ENCODE results near the gene MYO18A.

The MYO18A gene

GRCh38 chr17:29080965-29081364, 99.2 kb downstream of the MYO18A start:
- no peak overlapping the region for H3K4me3 ChIP-seq (ENCODE audit: control insufficient read depth, low read depth, low read length)
- TF ChIP-seq, protein P1, sequence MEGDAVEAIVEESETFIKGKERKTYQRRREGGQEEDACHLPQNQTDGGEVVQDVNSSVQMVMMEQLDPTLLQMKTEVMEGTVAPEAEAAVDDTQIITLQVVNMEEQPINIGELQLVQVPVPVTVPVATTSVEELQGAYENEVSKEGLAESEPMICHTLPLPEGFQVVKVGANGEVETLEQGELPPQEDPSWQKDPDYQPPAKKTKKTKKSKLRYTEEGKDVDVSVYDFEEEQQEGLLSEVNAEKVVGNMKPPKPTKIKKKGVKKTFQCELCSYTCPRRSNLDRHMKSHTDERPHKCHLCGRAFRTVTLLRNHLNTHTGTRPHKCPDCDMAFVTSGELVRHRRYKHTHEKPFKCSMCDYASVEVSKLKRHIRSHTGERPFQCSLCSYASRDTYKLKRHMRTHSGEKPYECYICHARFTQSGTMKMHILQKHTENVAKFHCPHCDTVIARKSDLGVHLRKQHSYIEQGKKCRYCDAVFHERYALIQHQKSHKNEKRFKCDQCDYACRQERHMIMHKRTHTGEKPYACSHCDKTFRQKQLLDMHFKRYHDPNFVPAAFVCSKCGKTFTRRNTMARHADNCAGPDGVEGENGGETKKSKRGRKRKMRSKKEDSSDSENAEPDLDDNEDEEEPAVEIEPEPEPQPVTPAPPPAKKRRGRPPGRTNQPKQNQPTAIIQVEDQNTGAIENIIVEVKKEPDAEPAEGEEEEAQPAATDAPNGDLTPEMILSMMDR (conservative IDR thresholded peaks at IDR 0.05; ENCODE audit: control insufficient read depth, insufficient read depth, low read depth, low read length) = no peak
- no peak for DNase-seq (ENCODE audit: low read depth)

DNA sequence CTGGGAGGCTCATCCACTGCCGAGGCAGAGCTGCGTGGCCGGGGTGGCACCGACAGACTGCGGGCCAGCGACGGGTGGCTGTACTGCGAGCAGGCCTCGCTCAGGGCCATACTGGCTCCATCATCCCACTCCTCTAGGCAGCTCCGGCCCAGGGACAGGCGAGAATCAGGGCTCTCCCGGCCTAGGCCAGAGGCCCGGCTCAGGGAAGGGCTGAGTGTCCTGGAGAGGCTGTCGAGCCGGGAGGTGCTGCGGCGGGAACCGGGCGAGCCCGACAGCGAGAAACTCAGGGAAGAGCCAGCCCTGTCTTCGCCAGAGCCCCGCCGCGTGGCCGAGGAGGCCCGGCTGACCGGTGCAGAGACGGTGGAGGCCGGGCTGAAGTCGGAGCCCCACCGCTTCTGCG, 99.9 kb downstream of the MYO18A start:
- DNase-seq (ENCODE audit: low read depth) = no peak
- no peak overlapping the region for H3K4me3 ChIP-seq (ENCODE audit: control insufficient read depth, low read depth, low read length)
- TF ChIP-seq, protein P1 (conservative IDR thresholded peaks at IDR 0.05; ENCODE audit: control insufficient read depth, insufficient read depth, low read depth, low read length) = no peak

DNA sequence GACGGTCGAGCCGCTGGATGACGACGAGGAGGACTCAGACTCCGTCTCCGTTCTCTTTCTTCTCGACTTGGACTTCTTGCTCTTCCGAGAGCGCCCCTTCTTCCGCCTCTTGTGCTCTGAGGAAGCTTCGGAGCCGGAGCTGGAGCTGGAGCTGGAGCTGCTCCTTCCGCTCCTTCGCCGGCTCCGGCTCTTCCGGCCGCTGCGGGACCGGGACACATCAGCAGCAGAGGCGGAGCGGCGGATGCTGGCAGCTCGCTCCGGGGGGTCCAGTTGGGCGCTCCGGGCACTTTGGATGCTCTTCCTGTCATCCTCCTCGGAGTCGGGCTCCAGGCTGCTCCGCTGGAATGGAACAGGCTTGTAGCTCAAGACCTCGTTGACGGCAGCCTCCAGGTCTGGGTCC, 100.3 kb downstream of the MYO18A start:
- TF ChIP-seq, protein P1 (conservative IDR thresholded peaks at IDR 0.05; ENCODE audit: control insufficient read depth, insufficient read depth, low read depth, low read length) = no peak
- H3K4me3 ChIP-seq (ENCODE audit: control insufficient read depth, low read depth, low read length) = no peak overlapping the region
- DNase-seq (ENCODE audit: low read depth) = no peak

DNA sequence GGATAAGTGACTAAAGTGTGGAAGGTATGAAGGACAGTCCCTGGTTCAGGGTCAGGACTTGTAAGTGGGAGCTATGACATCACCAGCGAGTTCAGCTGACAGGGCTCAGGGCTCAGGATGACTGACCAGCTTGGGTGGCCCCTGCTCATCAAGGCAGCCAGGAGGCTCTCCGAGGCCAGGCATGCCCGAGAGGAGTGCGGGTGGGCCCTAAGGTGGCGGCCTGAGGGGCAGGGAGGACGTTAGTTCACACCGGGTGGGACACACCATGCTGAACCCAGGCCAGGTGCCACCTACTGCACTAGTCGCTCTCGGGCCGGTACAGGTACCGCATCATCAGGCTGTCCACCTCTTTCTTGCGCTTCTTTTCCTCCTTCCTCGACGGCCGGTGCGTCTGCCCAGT, 100.8 kb downstream of the MYO18A start:
- TF ChIP-seq, protein P1 (conservative IDR thresholded peaks at IDR 0.05; ENCODE audit: control insufficient read depth, insufficient read depth, low read depth, low read length) = no peak
- H3K4me3 ChIP-seq (ENCODE audit: control insufficient read depth, low read depth, low read length) = no peak overlapping the region

DNA sequence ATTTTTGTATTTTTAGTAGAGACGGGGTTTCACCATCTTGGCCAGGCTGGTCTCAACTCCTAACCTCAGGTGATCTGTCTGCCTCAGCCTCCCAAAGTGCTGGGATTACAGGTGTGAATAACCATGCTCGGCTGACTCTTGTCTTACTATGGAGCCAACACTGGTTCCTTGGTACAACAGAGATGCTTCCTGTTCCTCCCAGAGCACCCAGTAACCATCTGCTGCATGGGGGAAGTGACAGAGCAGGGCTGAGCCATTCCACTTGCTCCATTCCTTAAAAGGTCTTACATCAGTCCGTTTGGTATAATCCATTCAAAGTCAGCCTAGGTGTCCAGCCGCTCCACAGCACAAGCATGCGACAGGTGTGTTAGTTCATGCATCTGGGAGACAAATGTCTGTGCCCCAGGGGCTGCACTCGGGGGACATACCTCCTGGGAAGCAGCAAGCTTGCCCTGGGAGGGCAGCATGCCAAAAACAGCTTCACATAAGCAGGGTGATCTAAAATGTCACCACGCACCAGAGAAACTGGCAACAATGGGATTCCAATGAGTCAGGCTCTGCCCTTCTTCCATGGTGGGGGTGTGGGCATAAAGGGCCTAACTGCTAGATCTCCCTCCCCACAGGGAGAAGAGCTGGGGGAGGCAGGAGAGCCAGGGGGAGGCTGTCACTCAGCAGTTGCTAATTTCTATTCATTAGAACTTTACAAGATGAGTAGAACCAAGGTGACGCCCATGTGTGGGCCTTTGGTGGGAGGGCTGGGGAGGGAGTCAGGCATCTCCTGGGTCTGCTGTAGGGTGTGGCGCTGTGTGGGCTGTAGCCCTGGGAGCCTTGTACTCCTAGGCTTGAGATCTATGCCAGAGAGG, 101.8 kb downstream of the MYO18A start:
- H3K4me3 ChIP-seq (ENCODE audit: control insufficient read depth, low read depth, low read length) = no peak overlapping the region
- TF ChIP-seq, protein P1 (conservative IDR thresholded peaks at IDR 0.05; ENCODE audit: control insufficient read depth, insufficient read depth, low read depth, low read length) = no peak
- DNase-seq (ENCODE audit: low read depth) = peak; percentile 11

More for the DNA sequence above, 100.8 kb downstream of the MYO18A start:
- no peak for DNase-seq (ENCODE audit: low read depth)

DNA sequence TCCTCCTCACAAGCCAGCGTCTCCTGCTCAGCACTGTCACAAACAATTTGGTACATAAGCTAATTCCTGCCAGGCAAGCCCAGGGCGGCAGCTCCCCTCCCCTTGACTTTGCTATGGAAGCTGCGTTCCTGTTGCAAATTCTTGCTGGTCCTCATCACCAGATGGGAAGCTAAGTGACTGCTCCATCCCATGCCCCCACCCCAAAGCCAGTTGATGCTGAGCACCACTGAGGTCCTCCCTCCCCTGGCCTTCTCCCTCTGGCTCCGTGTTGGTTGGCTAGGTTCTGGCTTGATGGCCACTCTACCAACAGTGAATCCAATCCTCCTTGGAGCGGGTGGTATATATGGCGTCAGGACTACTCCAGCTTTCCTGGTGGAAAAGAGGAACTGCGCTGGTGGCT, 102.9 kb downstream of the MYO18A start:
- no peak overlapping the region for H3K4me3 ChIP-seq (ENCODE audit: control insufficient read depth, low read depth, low read length)
- no peak for DNase-seq (ENCODE audit: low read depth)
- TF ChIP-seq, protein P1 (conservative IDR thresholded peaks at IDR 0.05; ENCODE audit: control insufficient read depth, insufficient read depth, low read depth, low read length) = no peak
